HG03457 (cell line): Measurements from ENCODE around the gene BBS4.
A peak's percentile ranks its signal among the peaks of the same experiment; 100 is the strongest.

Experiments
- ATAC-seq: cut with Tn5 transposase; IDR thresholded peaks from one replicate; pipeline ENCODE4 v1.9.1; 2021; ENCODE audit warnings: moderate number of reproducible peaks; ENCODE audit not compliant: unreplicated experiment

BBS4 gene

GRCh38 chr15:72758182-72758581, 72.2 kb downstream of the BBS4 start:
- no peak for ATAC-seq

- no peak for ATAC-seq
Observed at GRCh38 chr15:72760590-72761260, 74.7 kb downstream of the BBS4 start.

- no peak for ATAC-seq
Observed at GRCh38 chr15:72764656-72765055, 78.6 kb downstream of the BBS4 start.

DNA sequence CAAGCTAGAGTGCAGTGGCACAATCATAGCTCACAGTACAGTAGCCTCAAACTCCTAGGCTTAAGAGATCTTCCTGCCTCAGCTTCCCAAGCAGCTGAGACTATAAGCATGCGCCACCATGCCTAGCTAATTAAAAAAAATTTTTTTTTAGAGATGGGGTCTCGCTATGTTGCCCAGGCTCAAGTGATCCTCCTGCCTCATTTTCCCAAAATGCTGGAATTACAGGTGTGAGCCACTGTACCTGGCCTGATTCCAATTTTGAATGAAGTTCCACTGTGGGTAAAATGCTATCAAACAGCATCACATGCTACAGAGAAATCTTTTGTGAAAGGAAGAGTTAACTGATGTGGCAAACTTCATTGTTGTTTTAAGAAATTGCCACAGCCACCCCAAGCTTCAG, 80.0 kb downstream of the BBS4 start:
- ATAC-seq, result no peak

DNA sequence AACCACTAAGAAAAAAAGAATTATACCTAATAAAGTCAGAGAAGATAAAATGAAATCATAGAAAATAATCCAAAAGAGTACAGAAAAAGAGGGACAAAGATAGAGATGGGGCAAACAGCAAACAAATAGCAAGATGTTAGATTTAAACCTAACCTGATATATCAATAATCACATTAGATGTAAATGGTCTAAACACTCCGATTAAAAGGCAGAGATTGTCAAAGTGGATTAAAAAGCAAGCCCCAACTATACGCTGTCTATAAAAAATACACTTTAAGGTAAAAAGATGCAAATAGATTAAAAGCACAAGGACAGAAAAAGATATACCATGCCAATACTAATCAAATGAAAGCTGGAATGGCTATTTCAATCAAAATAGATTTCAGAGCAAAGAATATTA, 80.8 kb downstream of the BBS4 start:
- no peak for ATAC-seq

- ATAC-seq, result no peak
Observed at GRCh38 chr15:72770673-72771328, 84.8 kb downstream of the BBS4 start.

- no peak for ATAC-seq
Observed at GRCh38 chr15:72771329-72771725, 85.3 kb downstream of the BBS4 start.

GRCh38 chr15:72774696-72775383, 88.8 kb downstream of the BBS4 start:
- no peak for ATAC-seq

DNA sequence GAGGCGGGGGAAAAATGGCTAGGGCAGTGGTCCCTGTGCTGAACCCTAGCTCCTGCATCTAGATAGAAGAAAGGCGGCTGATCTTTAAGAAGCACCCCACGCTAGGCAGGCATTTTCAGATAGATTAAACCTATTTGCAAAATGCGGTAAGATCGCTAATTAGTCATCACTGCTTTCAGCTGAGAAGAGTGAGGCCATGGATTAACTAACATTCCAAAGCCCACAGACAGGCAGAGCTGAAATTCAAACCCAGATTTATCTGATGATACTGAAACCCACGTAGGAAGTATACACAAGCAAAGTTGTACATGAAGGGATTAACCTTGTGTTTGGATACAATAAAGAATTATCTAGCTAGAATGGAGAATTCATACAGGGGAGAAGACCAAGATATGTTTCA, 92.8 kb downstream of the BBS4 start:
- no peak for ATAC-seq

- ATAC-seq, result no peak
Observed at GRCh38 chr15:72781631-72782030, 95.6 kb downstream of the BBS4 start.

DNA sequence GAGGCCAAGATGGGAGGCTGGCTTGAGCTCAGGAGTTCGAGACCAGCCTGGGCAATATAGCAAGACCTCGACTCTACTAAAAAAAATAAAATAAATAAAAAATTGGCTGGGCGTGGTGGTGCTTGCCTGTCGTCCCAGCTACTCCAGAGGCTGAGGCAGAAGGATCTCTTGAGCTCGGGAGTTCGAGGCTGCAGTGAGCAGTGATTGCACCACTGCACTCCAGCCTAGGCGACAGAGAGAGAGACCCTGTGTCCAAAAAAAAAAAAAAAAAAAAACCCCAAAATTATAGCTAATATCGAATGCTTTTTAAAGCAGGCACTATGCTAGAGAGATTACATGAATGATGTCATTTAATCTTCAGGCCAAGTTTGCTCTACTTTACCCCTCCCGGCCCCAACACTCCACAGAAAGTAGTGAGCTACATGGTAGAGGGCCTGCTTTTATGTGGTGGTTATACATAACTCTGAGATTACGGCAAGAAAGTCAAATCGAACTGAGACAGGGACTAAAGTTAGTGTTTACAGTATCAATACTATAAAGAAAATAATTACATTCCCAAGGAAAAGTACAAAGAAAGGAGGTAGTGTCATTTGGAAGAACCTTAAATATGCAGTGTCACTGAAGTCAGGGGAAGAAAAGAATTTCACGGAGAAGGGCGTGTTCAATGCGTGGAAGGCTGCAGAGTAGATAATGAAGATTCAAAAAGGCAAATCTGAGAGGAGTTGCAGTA, 96.4 kb downstream of the BBS4 start:
- ATAC-seq, result no peak

DNA sequence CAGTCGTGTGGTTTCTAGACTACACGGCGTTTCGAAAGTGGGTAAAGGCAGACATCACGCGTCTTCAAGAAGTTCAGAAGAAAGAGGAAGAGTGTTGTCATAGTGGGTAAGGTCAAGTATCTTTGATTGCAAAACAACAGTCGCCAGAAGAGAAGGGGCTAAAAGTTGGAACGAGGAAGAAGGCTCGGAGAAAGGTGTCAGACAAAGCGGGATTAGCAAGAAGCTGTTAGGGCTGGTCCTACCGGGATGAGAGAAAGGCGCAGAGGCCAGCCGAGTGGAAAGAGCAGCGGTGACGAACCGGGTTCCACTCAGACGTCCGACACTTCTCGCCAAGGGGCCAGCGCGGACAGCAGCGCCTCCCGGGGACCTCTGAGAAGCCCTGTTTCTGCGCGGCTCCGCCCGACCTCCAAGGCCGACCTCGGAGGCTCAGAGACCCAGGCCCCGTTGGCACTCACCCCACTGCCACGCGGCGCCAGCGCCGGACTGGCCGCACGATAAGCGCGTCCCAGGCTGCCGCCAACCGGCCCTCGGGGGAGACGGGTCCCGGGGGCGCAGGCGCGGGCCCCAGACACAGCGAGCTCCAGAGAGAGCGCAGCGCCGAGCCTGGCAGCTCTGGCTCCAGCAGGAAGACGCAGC, 97.1 kb downstream of the BBS4 start:
- ATAC-seq, result peak; percentile 22

DNA sequence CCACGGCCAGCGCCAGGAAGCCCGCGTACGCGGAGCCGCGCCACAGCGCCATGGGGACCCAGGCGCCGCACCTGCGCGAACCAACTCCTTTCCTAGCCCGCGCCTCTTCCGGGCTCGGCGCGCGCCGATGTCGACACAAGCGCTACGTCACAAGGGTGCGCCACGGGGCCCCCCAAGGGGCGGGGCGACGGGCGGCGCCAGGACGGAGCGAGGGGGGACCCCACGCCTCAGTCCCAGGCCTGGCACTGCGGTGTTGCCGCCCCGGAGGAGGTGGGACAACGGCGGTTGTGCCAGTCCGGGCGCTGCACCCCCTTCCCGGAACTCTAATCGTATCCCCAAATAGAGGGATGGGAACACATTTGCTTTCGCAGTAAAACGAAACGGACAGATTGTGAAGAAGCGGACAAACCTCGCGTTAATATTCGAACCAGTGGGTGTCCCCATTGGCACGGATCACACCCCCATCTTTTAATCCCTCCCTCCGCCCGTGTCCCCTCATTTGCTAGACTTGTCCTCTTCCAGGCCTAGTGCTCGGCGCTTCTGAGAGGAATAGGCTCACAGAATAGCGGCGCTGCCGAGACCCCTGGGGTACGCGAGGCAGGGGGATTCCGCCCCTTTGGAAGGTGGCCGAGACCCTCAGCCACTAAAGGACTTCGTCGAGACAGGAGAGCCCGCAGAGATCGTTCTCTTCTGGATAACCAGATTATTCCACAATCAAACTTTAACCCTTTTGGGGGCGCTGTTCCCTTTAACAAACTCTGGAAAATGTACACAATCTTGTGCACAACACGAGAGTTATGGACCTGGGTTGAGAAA, 97.8 kb downstream of the BBS4 start, which contains the start of gene ADPGK:
Gene ADPGK (minus strand): TSS at position 119 of the 816 bp plus-strand sequence. CDS start 67 bp downstream, at position 52.
- ATAC-seq, result peak; percentile 68

DNA sequence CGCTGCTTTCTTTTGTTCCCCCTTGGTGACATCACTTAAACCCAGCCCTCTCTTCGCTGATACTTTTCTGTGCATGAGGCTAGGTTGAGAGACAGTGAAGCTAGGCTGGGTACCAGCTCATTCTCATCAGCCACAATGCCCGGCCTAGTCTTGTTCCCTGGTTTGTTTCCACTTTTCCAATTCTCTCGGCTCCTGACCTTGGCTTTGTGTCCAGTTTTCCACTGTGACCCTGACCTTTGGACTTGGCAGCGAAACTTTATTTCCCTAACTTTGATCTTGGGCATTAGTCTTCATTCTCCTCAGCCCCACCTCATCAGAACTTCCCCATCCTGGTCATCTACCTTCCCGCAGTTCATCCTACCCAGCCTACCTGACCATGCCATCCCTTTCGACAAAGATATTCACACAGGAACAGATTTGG, 98.5 kb downstream of the BBS4 start:
- ATAC-seq, result no peak

DNA sequence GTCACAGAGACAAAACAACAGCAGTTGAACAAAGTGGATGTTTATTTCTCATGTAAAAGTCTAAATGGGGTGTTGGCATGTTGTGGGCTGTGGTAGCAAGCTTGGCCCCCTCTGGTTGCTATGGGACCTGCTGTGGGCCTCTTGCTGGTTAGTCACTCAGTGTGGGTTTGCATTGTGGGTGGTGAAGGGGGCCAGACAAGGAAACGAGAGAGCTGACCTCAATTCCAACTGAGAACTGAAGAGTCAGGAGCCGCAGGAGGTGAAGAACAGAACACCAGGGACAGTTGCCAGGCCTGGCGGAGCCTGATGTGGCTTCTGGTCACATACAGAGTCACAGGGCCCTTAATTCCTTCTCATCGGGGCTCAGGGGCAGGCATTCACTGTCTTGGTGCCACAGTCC, 99.4 kb downstream of the BBS4 start:
- no peak for ATAC-seq

GRCh38 chr15:72785841-72786240, 99.8 kb downstream of the BBS4 start:
- no peak for ATAC-seq

DNA sequence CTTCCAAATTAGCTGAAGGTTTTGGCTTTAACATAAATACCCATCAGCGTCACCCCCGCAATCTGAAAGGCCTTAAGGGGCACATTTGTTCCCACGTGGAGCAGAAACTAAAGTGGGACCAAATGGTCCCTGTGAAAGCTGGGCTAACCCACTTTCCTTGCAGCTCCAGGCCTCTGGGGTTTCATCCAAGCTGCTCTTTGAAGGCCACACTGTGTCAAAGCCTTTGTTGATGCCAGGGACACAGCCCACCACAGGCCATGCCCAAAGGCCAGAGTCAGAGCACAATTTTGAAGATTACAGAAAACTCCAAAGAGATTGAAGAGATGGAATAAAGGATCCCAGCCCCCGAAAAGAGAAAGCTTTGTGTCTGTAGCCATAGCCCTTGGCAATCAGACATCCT, 100.2 kb downstream of the BBS4 start:
- ATAC-seq, result no peak

- no peak for ATAC-seq
Observed at GRCh38 chr15:72786676-72787345, 100.8 kb downstream of the BBS4 start.

DNA sequence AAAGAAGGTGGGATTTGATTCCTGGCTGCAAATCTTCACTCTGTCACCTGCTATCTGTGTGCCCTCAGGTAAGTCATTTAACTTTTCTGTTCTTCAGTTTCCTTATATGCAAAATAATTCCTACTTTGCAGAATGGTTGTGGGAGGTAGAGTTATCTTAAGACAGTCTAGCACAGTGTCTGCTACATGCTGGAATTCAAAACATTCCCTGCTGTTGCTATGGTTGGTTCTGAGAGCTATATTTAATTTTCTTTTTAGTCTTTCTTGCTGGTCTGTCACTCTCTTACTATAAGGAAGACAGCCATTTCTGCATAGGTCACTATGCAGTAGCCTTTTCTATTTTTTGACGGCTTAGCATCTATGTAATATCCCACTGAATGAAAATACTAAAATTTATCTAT, 101.5 kb downstream of the BBS4 start:
- no peak for ATAC-seq
